AG04450 (cell line): ENCODE data around the gene SORL1. TPM values are rescaled to one million over a fixed set of nuclear protein-coding genes. Genes with fewer than 3 reads are reported as not detected.
"Not testable (repeated sequence)": the region's sequence is repeated elsewhere in the genome, so short reads cannot be mapped to it uniquely, and the experiment has no call there.

Experiments used
- CTCF ChIA-PET: fragments of 300-600, 350-600 bp; formaldehyde crosslinking; extraction: SDS; loops from one replicate; lab custom pipeline; 2022; ENCODE audit warnings: antibody characterized with exemption, inconsistent platforms; lab: Charles Lee
- POLR2A ChIA-PET: fragments of 350-600 bp; formaldehyde crosslinking; extraction: SDS; loops from one replicate; lab custom pipeline; 2021; ENCODE audit warnings: antibody characterized with exemption, inconsistent platforms; lab: Yijun Ruan, JAX
- DNase-seq: peaks from one replicate; pipeline ENCODE4 v3.0.0-alpha.2; 2011; ENCODE audit warnings: low read depth, low spot score
- H3K27ac ChIP-seq: one replicate; pipeline ENCODE4 v1.5.1; 2012; ENCODE audit warnings: low read depth, low read length, control low read depth
- H3K27me3 ChIP-seq: one replicate; pipeline ENCODE4 v1.6.0; 2012; ENCODE audit warnings: low read length; ENCODE audit not compliant: control insufficient read depth, insufficient read depth
- H3K4me3 ChIP-seq: 2 replicates; pipeline ENCODE4 v1.5.1; 2011; ENCODE audit warnings: mild to moderate bottlenecking, low read depth, low read length, control low read depth
- H3K9me3 ChIP-seq: 2 replicates; pipeline ENCODE4 v1.5.1; 2012; ENCODE audit warnings: low read length; ENCODE audit not compliant: control insufficient read depth, insufficient read depth
- CTCF ChIP-seq: IDR thresholded peaks from 2 replicates; pipeline ENCODE4 v1.5.1; 2011; ENCODE audit warnings: low read depth, low read length, control low read depth, inconsistent platforms
- polyA plus RNA-seq: library from polyadenylated mRNA; depleted of rRNA; stranded (reverse); fragments of >200 nt; gene quantifications from 2 replicates; pipeline ENCODE4 v1.2.3, GENCODE V29; 2011

SORL1 gene
- polyA plus RNA-seq, 1 experiment = 5.4 TPM

GRCh38 chr11:121631456-121631855, 179.3 kb downstream of the SORL1 start:
- no peak overlapping the region for H3K4me3 ChIP-seq
- H3K27me3 ChIP-seq = no peaks in the 10 kb centered on the region
- CTCF ChIA-PET = interaction anchor here (0.6 to 3.8 kb wide), 4 partner anchors 24 to 874 kb away, joined by 3 to 17 read pairs (median 4); no protein-coding TSS in a partner anchor
- no peak overlapping the region for H3K27ac ChIP-seq
- POLR2A ChIA-PET = interaction anchor here (0.6 kb wide), 1 partner anchor 558 kb away, joined by 3 read pairs; no protein-coding TSS in a partner anchor
- no peaks in the 10 kb centered on the region for H3K9me3 ChIP-seq
- no peak for DNase-seq
- TF ChIP-seq CTCF = no peak

- DNase-seq = no peak
- CTCF ChIA-PET = interaction anchor here (3.8 kb wide), 1 partner anchor 21 kb away, joined by 17 read pairs; no protein-coding TSS in a partner anchor
- H3K4me3 ChIP-seq = no peak overlapping the region
- H3K27ac ChIP-seq = peak overlapping the region; percentile 12
- POLR2A ChIA-PET = no interaction called here
- H3K27me3 ChIP-seq = no peaks in the 10 kb centered on the region
- TF ChIP-seq CTCF = no peak
- no peaks in the 10 kb centered on the region for H3K9me3 ChIP-seq
Measured at GRCh38 chr11:121634273-121634672, 182.2 kb downstream of the SORL1 start.

GRCh38 chr11:121634889-121635288, 182.8 kb downstream of the SORL1 start:
- Histone ChIP-seq H3K4me3 (no peak overlapping the region; the same call in 1 of the 2 replicates), H3K27me3 (no peaks in the 10 kb centered on the region), H3K27ac (peak overlapping the region; percentile 54), H3K9me3 (no peaks in the 10 kb centered on the region)
- CTCF ChIA-PET = no interaction called here
- TF ChIP-seq CTCF = no peak
- peak; percentile 85 for DNase-seq
- POLR2A ChIA-PET = interaction anchor here (0.9 kb wide), 1 partner anchor 21 kb away, joined by 3 read pairs; no protein-coding TSS in a partner anchor

- Histone ChIP-seq H3K9me3 (no peaks in the 10 kb centered on the region), H3K27me3 (no peaks in the 10 kb centered on the region), H3K4me3 (no peak overlapping the region), H3K27ac (no peak overlapping the region)
- no peak for TF ChIP-seq CTCF
- CTCF ChIA-PET = no interaction called here
- POLR2A ChIA-PET = no interaction called here
- DNase-seq = no peak
Measured at GRCh38 chr11:121636081-121636799, 184.1 kb downstream of the SORL1 start.

- POLR2A ChIA-PET = no interaction called here
- DNase-seq = no peak
- H3K4me3 ChIP-seq = no peak overlapping the region
- H3K27me3 ChIP-seq = no peaks in the 10 kb centered on the region
- no peak for TF ChIP-seq CTCF
- no peak overlapping the region for H3K27ac ChIP-seq
- H3K9me3 ChIP-seq = no peaks in the 10 kb centered on the region
- CTCF ChIA-PET = no interaction called here
Measured at GRCh38 chr11:121636800-121637176, 184.7 kb downstream of the SORL1 start.

GRCh38 chr11:121637587-121637986, 185.5 kb downstream of the SORL1 start:
- CTCF ChIA-PET, POLR2A ChIA-PET, DNase-seq, H3K27me3 ChIP-seq, H3K4me3 ChIP-seq, H3K9me3 ChIP-seq, H3K27ac ChIP-seq: not testable (repeated sequence)
